CD4-positive, alpha-beta T cell treated with Interleukin-17A for 1 hour (primary cell): Measurements from ENCODE around the gene MEFV.
"Not testable (repeated sequence)": the region's sequence is repeated elsewhere in the genome, so short reads cannot be mapped to it uniquely, and the experiment has no call there.

Source experiments
- DNase-seq: peaks from one replicate; pipeline ENCODE4 v3.0.0-alpha.2; 2020

The MEFV gene

DNA sequence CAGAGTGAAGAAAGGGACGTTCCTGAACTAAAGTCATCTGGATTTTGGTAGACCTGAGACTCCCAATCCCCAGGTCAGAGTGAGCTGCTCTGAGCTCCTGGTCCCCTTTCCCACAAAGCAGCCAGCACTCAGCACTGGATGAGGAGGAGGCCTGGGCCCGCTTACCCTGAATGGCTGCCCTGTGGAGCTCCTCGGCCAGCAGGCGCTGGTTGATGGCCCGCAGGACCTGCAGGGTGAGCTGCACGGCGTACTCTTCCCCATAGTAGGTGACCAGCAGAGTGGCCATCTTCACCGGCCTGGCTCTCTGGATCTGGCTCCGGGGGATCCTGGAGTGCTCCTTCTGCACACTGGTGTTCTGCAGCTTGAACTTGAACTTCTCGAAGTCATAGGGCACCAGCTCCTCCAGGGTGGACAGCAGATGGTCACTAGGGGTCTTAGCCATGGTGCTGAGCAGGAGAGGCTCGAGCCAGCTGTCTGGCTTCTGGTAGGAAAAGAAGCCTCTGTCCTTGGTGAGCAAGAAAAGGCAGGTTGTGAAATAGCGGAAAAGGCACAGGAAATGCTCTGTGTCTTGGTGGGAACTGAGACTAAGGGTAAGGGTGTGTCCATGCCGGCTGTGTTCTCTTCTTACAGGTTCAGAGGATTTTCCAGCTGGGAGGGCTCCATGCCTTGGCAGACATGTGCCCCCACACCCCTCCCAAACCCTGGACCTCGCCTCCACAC lies at the start of gene MEFV:
TSS of gene MEFV (minus strand) at position 488 of the 720 bp plus-strand sequence. CDS start at position 442, 46 bp downstream.
- no peak for DNase-seq

GRCh38 chr16:3306078-3306477 lies 49.6 kb upstream of the MEFV start:
- no peak for DNase-seq

DNA sequence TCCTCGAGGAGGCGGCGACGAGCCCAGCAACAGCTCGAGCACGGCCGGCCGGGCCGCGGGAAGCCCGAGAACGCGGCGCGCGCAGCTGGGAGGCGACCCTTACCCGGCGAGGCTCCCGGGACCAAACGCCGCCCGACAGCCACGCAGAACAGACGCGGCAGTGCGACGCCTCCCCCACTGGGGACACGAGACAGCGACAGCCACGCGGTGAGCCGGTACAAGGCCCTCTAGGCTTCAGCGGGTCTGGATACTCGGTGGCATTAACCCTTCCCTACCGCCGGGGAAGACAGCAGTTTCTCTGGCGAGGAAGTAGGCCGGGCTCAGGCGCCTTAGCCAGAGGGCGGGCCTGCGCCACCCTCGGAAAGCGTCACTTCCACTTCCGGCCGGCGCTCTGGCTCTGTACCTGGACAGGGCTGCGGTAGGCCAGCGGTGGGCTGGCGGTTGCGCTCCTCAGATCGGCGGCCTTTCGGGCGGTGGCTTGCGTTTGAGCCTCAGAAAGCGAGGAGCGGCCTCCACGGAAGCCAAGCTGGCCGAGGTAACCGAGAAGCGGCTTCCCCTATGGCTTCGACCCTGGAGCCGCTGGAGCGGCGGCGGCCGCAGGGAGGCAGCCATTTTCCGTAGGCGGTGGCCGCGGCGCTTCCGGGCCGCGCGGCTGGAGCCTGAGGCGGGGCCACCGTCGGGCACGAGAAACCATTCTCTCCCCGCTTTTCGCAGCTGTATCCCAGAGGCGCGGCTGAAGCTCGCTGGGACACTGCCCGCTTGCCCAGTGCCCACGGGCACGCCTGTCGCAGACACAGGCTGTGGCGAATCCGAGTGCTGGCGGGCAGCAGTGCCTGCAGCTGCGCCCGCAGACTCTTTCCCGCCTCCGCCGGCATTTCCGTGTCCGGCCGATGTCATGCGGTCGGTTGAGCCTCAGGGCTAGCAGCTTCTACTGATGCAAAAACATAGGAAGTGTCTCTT lies 49.0 kb upstream of the MEFV start, which contains the start of the genes TIGD7 and ZNF75A:
TSS of gene TIGD7 (minus strand) at position 322 of the 960 bp plus-strand sequence. CDS start 4,816 bp downstream, outside the sequence.
TSS of gene ZNF75A (plus strand) at position 389 of the 960 bp plus-strand sequence. CDS start 2,932 bp downstream, outside the sequence.
- DNase-seq: peak; percentile 88

DNA sequence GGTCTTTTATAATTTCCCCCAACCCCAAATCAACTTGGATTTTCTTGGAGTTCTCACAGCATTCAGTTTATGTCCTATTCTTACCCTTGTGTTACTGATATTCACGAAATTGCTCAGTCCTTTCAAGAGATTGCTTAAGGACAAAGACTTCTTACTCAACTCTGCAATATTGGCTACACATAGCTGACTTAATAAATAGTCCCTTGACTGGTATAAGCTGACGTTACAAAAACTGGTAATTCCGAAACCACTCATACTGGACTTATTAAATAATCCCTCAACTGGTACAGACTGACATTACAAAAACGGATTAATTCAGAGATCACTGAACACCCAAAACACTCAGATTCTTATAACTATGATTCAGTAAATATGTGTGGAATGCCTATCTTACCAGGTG lies 47.9 kb upstream of the MEFV start:
- DNase-seq: no peak

- no peak for DNase-seq
These were observed 39.4 kb upstream of the MEFV start for GRCh38 chr16:3295783-3296182.

DNA sequence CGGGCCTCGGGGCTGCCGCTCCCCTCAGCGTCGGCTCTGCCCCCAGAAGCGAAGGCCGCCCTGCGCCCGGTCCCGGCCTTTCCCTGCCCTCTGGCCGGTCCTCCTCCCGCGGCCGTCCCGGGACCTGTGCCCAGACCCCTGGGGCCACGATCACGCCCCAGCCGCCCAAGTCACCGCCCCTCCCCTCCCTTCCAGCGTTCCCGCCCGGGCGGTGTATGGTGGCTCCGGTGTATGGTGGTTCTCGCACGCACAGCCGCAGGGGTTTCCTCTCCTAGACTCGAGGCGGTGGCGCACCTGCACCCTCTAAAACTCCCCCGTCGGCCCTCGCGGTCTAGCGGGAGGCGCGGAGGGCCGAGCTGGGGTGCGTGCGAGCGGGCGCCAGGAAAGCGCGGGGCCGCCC lies 38.8 kb upstream of the MEFV start:
- no peak for DNase-seq

GRCh38 chr16:3292604-3293003 lies 36.2 kb upstream of the MEFV start:
- DNase-seq: no peak

DNA sequence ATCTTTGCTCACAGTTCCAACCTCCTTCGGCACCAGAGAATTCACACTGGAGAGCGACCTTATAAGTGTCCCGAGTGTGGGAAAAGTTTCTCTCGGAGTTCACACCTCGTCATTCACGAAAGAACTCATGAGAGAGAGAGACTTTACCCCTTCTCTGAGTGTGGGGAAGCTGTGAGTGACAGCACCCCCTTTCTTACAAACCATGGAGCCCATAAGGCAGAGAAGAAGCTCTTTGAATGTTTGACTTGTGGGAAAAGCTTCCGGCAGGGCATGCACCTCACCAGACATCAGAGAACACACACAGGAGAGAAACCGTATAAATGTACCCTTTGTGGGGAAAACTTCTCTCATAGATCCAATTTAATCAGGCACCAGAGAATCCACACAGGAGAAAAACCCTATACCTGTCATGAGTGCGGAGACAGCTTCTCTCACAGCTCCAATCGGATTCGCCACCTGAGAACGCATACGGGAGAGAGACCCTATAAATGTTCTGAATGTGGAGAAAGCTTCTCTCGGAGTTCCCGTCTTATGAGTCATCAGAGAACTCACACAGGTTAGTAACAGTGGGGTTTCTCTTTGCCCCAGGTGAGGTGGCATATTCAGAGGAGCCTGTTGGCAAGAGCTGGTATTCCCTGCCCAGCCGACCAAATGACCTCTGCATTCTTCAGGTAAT lies 33.7 kb upstream of the MEFV start:
- DNase-seq: no peak

DNA sequence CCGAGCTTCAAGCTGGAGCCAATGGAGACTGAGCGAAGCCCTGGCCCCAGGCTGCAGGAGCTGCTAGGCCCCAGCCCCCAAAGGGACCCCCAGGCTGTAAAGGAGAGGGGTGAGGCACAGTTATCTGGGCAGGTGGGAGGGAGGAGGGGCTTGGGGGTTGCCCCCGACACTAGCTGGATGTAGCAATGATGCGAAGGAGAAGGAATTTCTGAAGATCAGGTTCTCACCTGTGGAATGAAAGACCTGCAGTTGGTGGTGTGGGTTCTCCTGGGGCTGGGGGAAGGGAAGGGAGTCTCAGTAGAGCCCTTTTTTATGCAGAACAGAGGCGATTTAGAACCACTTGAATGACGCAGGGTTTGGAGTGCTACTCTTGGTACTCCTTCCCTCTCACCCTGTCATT lies 28.7 kb upstream of the MEFV start:
- no peak for DNase-seq

- DNase-seq: no peak
These were observed 27.4 kb upstream of the MEFV start for GRCh38 chr16:3283543-3284447.

GRCh38 chr16:3282730-3283542 lies 26.5 kb upstream of the MEFV start, which contains the start of gene ZNF263:
Gene ZNF263, plus strand, starts transcription at chr16:3283491. Its CDS starts 328 bp downstream, at chr16:3283819.
- DNase-seq: peak; percentile 97

DNA sequence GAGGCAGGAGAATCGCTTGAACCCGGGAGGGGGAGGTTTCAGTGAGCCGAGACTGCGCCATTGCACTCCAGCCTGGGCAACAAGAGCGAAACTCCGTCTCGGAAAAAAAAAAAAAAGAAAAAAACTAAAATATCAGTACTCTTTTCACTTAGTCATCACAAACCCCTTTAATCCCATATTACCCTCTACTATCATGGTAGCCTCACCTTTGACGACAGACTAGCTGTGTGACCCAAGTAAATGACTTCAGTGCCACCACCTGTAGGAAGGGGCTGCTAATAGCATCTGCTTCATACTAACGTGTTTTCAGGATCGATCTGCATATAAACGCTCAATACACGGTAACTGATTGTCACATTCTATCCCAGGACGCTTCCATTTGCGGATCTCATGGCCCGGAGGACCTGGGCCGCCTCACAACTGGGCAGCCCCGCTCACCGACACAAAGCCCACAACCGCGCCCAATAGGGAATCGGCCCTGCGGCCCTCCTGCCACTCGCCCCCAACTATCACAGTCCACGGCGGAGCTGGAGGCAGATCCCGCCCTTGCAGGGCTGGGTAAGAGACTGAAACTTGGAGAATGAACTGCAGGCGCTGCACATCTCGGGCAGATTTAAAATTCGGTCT lies 25.8 kb upstream of the MEFV start:
- DNase-seq: no peak

DNA sequence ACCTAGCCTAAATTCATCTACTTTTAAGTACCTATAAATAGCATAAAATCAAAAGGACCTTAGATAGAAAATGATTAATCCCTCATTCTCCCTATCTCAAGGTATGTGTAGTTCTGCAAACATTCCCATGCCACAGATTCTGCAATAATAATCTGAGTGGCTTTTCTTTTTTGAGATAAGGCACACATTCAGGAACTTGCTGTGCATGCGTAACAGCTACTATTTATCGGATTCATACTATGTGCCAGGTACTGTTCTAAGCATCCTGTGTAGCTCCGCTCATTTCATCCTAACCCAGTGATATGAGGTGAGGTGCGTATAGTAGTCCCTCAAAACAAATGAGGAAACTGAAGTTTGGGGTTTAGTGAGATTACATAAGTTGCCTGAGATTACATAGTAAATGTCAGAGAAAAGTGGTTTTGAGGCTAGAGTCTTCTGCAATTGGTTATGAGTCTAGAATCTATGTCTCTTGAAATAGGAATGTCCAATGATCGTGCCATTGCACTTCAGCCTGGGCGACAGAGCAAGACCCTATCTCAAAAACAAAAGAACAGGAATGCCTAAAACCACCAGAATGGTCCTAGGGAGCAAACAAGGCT lies 24.9 kb upstream of the MEFV start:
- DNase-seq: no peak

DNA sequence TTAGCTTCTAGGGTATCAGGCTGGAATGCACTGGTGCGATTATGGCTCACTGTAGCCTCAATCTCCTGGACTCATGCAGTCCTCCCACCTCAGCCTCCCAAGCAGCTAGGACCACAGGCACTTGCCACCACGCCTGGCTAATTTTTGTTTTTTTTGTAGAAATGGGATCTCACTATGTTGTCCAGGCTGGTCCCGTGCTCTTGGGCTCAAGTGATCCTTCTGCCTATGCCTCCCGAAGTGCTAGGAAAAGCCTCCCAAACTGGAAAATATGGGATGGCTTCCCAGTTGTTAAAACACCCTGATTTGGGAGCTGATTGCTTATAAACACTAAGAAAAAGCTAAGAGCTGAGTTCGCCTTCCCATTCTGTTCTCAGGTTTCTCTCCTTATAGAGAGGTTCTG lies 20.2 kb upstream of the MEFV start:
- no peak for DNase-seq

- DNase-seq: no peak
These were observed 18.5 kb upstream of the MEFV start for GRCh38 chr16:3274947-3275346.

GRCh38 chr16:3274490-3274889 lies 18.1 kb upstream of the MEFV start:
- no peak for DNase-seq

DNA sequence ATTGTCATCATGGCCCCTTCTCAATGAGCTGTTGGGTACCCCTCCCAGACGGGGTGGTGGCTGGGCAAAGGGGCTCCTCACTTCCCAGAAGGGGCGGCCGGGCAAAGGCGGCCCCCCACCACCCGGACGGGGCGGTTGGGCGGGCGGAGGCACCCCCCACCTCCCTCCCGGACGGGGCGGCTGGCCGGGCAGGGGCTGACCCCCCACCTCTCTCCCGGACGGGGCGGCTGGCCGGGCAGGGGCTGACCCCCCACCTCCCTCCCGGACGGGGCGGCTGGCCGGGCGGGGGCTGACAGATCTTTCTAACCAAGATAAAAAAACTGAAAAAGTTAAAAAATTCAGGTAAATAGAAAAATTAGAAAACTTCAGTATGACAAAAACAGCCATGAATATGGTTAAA lies 14.8 kb upstream of the MEFV start:
- DNase-seq: not testable (repeated sequence)

DNA sequence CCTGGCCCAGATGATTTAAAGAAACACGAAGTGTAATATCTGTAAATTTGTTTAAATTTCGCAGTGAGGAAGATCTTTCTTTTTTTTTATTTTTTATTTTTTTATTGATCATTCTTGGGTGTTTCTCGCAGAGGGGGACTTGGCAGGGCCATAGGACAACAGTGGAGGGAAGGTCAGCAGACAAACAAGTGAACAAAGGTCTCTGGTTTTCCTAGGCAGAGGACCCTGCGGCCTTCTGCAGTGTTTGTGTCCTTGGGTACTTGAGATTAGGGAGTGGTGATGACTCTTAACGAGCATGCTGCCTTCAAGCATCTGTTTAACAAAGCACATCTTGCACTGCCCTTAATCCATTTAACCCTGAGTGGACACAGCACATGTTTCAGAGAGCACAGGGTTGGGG lies 14.3 kb upstream of the MEFV start:
- DNase-seq: not testable (repeated sequence)

DNA sequence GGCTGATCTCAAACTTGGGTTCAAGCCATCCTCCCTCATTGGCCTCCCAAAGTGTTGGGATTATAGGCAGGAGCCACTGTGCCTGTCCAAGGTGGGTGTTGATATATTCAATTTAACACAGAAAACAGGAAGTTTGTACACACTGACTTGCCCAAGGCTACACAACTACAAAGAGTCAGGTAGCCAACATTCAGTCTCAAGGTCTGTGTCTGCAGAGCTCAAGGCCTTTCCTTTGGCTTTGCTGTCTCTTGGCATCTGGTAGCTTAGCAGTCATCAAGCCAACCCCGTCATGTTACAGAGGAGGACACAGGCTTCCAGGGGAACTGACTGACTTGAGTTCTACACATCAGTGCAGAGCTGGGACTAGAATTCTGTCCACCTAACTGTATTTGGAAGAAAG lies 11.9 kb upstream of the MEFV start:
- DNase-seq: no peak
